GM10266 (cell line): ENCODE measurements around the gene XYLT1.

Experiments
- DNase-seq: peaks from one replicate; pipeline ENCODE4 v3.0.0; 2012; ENCODE audit errors: extremely low spot score
- TF ChIP-seq, protein P1 (sequence below): IDR thresholded peaks from 2 replicates; pipeline ENCODE4 v1.5.1; 2012; ENCODE audit warnings: mild to moderate bottlenecking, low read depth; ENCODE audit not compliant: control insufficient read depth, insufficient read depth; ENCODE audit errors: missing control alignments

The XYLT1 gene

DNA sequence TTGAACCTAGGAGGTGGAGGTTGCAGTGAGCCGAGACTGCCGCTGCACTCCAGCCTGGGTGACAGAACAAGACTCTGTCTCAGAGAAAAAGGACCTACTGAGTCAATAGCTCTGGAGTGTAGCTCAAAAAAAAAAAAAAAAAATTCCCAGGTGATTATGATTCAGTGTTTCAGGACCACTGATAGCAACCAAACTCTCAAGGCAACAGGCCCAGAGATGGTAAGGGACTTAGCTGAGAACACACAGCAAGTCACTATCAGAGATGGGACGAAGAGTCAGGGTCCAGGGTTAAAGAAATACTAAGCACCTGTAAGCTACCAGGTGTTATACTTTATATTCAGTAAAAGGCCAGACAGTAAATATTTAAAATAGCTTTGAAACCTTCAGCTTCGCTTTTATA, 335.3 kb downstream of the XYLT1 start:
- DNase-seq, result no peak
- TF ChIP-seq, protein P1, sequence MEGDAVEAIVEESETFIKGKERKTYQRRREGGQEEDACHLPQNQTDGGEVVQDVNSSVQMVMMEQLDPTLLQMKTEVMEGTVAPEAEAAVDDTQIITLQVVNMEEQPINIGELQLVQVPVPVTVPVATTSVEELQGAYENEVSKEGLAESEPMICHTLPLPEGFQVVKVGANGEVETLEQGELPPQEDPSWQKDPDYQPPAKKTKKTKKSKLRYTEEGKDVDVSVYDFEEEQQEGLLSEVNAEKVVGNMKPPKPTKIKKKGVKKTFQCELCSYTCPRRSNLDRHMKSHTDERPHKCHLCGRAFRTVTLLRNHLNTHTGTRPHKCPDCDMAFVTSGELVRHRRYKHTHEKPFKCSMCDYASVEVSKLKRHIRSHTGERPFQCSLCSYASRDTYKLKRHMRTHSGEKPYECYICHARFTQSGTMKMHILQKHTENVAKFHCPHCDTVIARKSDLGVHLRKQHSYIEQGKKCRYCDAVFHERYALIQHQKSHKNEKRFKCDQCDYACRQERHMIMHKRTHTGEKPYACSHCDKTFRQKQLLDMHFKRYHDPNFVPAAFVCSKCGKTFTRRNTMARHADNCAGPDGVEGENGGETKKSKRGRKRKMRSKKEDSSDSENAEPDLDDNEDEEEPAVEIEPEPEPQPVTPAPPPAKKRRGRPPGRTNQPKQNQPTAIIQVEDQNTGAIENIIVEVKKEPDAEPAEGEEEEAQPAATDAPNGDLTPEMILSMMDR, result no peak

DNA sequence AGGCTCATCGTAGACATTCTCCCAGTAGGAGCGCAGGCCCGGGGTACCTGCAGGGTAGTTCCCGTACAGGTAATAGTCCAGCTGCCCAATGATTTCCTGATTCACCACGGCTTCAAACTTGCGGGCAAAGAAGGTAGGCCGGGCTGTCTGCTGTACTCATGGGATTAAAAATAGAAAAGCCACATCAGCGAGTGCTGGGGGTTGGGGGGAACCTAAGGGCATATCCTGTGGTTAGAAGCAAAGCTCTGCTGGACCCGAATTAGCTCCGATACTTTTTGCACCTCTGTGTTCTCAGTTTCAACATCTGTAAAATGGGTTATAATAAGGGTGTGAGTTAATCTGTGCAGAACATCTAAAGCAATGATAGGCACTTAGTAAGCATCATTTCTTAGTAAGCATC, 336.2 kb downstream of the XYLT1 start:
- peak; percentile 77 for DNase-seq
- TF ChIP-seq, protein P1, result no peak

DNA sequence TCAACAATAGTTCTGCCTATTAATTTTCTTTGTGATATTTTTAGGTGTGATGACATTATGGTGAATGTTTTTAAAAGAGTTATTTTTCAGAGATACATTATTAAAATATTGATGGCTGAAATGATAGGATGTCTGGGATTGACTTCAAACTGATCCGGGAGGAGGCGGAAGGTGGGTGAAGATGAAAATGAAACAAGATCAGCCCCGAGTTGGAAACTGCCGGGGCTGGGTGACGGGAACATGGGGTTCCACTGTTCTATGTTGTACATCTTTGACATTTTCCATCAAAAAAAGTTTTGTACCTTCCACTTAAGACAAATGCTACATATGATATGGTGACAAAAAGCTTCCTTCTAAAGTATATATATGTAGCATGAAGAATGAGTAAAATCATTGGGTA, 336.9 kb downstream of the XYLT1 start:
- no peak for DNase-seq
- TF ChIP-seq, protein P1, result no peak

DNA sequence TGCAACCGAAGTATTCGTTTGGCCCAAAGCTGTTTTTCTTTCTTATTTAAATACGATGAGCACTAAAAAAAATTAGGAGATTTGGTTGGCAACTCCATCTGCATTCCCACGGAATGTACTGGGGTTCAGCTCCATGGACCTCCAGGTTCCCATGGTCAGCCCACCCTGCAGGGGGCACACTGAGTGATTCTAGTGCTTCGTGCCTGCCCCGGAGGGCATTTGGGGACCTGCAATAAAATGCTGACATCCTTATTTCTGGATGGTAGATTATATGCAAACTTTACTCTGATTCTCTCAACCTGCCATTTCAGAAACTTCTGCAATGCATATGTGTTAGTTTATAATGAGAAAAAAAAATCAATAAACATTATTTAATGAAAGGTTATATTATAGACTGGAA, 339.4 kb downstream of the XYLT1 start:
- no peak for DNase-seq
- TF ChIP-seq, protein P1, result no peak

DNA sequence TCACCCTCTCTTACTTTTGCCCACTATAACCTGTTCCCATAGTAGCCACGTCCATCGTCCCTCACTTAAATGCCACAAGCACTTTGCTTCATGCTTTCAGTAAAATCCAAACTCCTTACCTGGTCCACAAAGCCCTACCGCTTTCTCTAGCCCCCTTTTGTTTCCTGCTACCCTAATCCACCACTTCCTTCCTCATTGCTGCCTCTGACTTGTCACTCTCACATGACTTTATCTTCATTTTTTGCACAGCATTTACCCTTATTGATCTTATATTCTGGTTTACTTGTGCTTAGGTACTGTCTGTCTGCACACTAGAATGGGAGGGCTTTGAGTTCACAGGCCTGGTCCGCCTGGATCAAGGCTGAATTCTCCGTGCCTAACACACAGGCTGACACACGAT, 340.0 kb downstream of the XYLT1 start:
- no peak for DNase-seq
- TF ChIP-seq, protein P1, result no peak

DNA sequence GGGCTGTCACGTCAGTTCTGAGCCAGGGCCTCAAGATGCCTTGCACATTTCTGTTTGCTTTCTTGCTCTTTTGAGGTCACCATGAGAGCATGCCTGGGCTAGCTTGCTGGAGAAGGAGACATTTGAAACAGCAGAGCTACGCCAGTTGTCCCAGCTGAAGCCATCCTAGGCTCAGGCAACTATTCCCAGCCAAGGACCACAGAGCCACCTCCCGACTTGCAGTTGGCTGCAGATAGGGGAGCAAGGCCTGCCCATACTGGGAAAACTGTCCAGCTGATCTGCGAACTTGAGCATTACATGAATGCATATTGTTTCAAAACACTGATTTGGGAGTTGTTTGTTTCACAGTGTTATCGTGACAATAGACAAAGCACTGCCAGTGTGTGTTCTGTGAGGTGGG, 340.8 kb downstream of the XYLT1 start:
- TF ChIP-seq, protein P1, result no peak

DNA sequence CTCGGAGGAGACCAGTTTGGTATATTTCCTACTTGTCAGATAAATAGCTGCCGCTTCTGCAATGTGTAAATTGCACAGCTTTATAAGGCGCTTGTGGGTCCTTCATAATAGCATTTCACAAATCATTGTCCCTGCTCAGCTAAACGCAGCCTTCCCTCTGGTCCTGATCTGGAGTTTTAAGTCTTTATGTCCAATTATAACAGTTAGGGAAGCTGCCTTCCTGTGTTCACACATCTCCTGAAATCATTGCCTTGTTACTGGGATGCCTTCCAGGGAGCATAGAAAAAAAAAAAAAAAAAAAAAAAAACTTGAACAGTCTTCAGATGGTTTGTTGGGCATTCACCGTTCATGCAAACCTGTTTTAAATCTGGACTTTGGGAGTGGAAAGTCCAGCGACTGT, 342.0 kb downstream of the XYLT1 start:
- TF ChIP-seq, protein P1, result no peak
- no peak for DNase-seq

More for the DNA sequence above, 340.8 kb downstream of the XYLT1 start:
- DNase-seq, result no peak
